Mammary epithelial cell (primary cell): ENCODE data around the gene BIRC7.

Source experiments
- EZH2 ChIP-seq: IDR thresholded peaks from 2 replicates; pipeline ENCODE4 v1.6.1; 2012; ENCODE audit warnings: low read length, inconsistent platforms, borderline replicate concordance
- TF ChIP-seq, protein P1 (sequence below), 2 donors: IDR thresholded peaks in 1 of 2; conservative IDR thresholded peaks in 1 of 2; 2 replicates each; pipeline ENCODE4 v1.5.1; 2011 to 2012; ENCODE audit warnings: inconsistent platforms in 2 of 2, low read length in 2 of 2, mild to moderate bottlenecking in 2 of 2, control low read depth in 1 of 2, low read depth in 1 of 2; ENCODE audit not compliant: insufficient read depth in 1 of 2; ENCODE audit errors: extremely low read depth in 1 of 2

GRCh38 chr20:63215101-63216040 lies 20.3 kb upstream of the BIRC7 start:
- TF ChIP-seq, protein P1, sequence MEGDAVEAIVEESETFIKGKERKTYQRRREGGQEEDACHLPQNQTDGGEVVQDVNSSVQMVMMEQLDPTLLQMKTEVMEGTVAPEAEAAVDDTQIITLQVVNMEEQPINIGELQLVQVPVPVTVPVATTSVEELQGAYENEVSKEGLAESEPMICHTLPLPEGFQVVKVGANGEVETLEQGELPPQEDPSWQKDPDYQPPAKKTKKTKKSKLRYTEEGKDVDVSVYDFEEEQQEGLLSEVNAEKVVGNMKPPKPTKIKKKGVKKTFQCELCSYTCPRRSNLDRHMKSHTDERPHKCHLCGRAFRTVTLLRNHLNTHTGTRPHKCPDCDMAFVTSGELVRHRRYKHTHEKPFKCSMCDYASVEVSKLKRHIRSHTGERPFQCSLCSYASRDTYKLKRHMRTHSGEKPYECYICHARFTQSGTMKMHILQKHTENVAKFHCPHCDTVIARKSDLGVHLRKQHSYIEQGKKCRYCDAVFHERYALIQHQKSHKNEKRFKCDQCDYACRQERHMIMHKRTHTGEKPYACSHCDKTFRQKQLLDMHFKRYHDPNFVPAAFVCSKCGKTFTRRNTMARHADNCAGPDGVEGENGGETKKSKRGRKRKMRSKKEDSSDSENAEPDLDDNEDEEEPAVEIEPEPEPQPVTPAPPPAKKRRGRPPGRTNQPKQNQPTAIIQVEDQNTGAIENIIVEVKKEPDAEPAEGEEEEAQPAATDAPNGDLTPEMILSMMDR (conservative IDR thresholded peaks at IDR 0.05 in 1 of 2, IDR thresholded peaks at IDR 0.05 in 1 of 2; ENCODE audit: extremely low read depth in 1 of 2, insufficient read depth in 1 of 2, low read depth in 1 of 2, low read length in 2 of 2): peak; percentile 38 to 55
- no peak for TF ChIP-seq EZH2
